RPMI7951 (cell line): ENCODE data around the gene MYL3. TPM values are rescaled to one million over a fixed set of nuclear protein-coding genes. Genes with fewer than 3 reads are reported as not detected.
A peak's percentile ranks its signal among the peaks of the same experiment; 100 is the strongest.

Source experiments
- DNase-seq: peaks from one replicate; pipeline ENCODE4 v3.0.0-alpha.2; 2012; ENCODE audit warnings: low read depth
- total RNA-seq: library from RNA; depleted of rRNA; stranded (reverse); fragments of >200 nt; shearing (Covaris generic); gene quantifications from 2 replicates; pipeline ENCODE4 v1.2.3, GENCODE V29; 2014

MYL3 gene
- total RNA-seq, 1 experiment from 2014 or later, result not detected

- no peak for DNase-seq
These were observed 11.6 kb downstream of the MYL3 start for GRCh38 chr3:46851364-46852333.

GRCh38 chr3:46850468-46850779 is 12.8 kb downstream of the MYL3 start:
- no peak for DNase-seq

GRCh38 chr3:46849686-46850467 is 13.4 kb downstream of the MYL3 start:
- DNase-seq, result no peak

- no peak for DNase-seq
These were observed 14.1 kb downstream of the MYL3 start for GRCh38 chr3:46849045-46849631.

- peak; percentile 74 for DNase-seq
These were observed 14.8 kb downstream of the MYL3 start for GRCh38 chr3:46848271-46849044.

GRCh38 chr3:46847744-46848143 is 15.5 kb downstream of the MYL3 start:
- no peak for DNase-seq

GRCh38 chr3:46846624-46847542 is 16.4 kb downstream of the MYL3 start:
- no peak for DNase-seq

GRCh38 chr3:46845860-46846623 is 17.2 kb downstream of the MYL3 start:
- DNase-seq, result peak; percentile 81

DNA sequence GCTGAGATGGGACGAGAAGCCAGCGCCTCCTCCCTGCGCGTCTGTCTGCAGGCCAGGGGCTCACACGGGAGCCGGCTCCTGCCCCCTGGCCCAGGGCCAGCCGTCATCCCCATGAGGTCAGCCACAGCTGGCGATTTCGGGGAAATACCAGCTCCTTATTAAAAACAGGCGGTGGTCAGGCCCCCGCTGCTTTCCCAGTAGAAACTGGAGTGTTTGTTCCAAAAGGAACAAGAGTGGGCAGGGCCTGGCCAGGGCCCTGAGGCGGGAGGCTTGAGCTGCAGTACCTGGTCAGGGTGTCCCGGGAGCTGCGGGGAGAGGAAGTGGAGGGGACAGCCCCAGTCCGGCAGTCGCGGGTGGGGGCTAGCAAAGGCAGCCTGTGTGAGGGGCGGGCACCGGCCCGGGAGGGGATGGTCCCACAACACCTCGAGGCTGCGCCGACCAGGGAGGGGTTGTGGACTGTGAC is 17.8 kb downstream of the MYL3 start:
- peak; percentile 89 for DNase-seq

DNA sequence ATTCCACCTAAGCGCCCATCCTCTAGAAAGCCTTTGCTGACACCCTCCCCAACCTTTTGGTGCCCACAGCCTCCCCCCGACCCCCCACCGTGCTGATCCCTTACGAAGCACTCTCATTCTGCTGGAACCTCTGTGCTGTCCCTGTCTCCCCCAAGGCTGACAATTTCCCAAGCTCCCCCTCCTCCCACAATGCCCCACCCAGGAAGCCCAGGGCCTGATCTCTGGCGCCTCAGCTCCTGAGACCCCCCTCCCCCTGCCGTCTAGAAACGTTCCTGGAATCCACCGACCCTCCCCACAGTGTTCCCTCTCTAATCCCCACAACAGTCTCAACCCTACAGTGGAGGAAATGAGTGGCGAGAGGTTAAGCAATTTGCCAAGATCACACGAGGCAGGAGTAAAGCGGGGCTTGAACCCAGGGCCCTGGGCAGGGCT is 18.3 kb downstream of the MYL3 start:
- DNase-seq, result no peak

DNA sequence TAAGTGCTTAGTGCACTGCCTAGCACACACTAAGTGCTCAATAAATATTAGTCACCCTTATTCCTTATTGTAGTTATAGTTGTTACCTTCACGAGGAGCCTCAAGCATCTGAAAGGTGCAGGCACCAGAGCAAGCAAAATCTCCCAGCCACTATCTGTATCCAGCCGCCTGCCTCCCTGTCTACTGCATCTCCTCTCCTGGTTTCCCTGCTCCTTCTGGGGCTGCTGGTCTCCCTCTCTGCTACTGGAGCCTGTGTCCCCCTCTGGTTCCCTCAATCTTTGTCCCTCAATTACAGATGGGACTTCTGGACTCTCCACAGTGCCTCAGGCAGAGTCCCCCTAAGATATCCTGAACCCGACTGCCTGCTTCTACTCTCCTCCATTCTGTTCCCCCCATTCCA is 18.8 kb downstream of the MYL3 start:
- DNase-seq, result no peak

DNA sequence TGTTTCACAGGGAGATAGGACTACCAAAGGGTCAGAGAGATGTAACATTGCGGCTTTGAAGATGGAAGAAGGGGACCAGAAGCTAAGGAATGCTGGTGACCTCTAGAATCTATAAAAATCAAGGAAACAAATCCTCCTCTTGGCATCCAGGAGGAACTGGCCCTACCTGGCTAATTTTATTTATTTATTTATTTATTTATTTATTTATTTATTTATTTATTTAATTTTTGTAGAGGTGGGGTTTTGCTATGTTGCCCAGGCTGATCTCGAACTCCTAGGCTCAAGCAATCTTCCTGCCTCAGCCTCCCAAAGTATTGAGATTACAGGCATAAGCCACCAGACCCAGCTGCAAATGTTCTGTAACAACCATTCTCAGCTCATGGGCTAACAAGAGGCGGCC is 19.7 kb downstream of the MYL3 start:
- no peak for DNase-seq

DNA sequence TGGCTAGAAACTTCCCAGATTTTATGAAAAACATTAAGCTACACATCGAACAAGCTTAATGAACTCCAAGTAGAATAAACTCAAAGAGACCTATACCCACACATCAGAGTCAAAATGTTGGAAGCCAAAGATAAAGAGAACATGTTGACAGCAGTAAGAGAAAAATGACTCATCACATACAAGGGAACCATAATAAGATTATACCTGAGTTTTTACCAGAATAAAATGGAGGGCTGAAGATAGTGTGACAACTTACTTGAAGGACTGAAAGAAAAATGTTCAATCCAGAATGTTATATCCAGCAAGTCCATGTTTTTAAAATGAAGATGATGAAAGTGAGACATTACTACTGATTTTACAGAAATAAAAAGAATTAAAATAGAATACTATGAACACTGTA is 22.8 kb downstream of the MYL3 start:
- DNase-seq, result no peak

- no peak for DNase-seq
These were observed 24.9 kb downstream of the MYL3 start for GRCh38 chr3:46838301-46838700.

- DNase-seq, result no peak
These were observed 27.8 kb downstream of the MYL3 start for GRCh38 chr3:46835491-46835890.

- no peak for DNase-seq
These were observed 28.2 kb downstream of the MYL3 start for GRCh38 chr3:46835054-46835453.

DNA sequence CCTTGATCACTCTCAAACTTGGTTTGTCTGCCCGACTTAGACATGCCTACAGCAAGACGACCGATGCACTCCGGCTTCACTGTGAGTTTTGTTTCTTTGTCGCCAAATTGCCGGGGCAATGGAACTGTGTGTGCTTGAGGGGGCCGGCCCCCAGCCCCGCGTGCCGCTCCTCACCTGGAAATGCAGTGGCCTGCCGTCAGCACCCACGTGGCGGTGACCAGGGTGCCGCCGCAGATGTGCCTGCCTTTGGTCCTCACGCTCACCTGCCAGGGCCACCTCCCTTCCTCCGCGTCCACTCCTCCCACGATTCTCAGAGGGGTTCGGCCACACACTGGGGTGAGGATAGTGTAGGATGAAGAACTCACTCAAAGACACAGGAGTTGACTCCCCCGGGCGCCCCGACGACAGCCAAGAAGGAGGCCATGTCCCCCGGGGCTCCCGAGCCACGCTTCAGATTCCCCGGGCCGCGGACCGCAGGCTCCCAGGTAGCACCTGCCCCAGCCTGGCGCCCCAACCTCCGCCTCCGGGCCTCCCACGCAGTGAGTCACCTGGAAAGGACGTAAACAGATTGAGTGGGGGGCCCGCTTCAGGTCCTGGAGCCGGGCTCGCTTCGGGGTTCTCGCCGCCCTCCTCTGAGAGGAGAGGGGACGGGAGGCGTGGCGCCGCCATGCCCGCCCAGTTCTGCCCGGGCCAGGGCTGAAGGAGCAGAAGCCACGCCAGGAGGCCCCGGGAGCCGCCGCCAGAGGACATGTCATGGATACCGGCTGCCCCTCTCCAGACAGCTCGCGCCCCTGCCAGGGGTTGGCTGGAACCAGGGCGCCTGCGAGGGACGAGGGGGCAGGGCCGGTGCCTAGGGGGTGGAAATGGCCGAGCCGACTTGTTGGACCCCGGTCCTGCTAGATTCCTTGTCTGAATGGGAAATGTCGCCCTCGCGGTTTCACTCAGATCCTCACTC is 29.6 kb downstream of the MYL3 start:
- no peak for DNase-seq

GRCh38 chr3:46831841-46832240 is 31.4 kb downstream of the MYL3 start:
- no peak for DNase-seq

- DNase-seq, result no peak
These were observed 31.9 kb downstream of the MYL3 start for GRCh38 chr3:46831316-46831715.
